HepG2 (cell line): Measurements from ENCODE around the gene CTDSP2. TPM values are rescaled to one million over a fixed set of nuclear protein-coding genes. Genes with fewer than 3 reads are reported as not detected.

Source experiments
- GLI4 ChIP-seq: sonication (generic); formaldehyde crosslinking; IDR thresholded peaks from 2 replicates; pipeline ENCODE4 v1.5.1; 2020; ENCODE audit warnings: missing genetic modification reagents, mild to moderate bottlenecking, moderate library complexity, borderline replicate concordance
- HNF4G ChIP-seq, 2 experiments: sonication (generic) in 1 of 2; formaldehyde crosslinking in 1 of 2; IDR thresholded peaks; 2 replicates each; pipeline versions ENCODE4 v1.4.0 to v1.6.1; 2011 to 2020; ENCODE audit warnings: borderline replicate concordance in 2 of 2, low read depth in 2 of 2, mild to moderate bottlenecking in 2 of 2, low read length in 1 of 2, missing genetic modification reagents in 1 of 2, moderate library complexity in 1 of 2
- MEIS2 ChIP-seq: sonication (generic); formaldehyde crosslinking; IDR thresholded peaks from 2 replicates; pipeline ENCODE4 v1.9.0; 2021; ENCODE audit warnings: mild to moderate bottlenecking, missing genetic modification reagents
- MTF2 ChIP-seq: sonication (generic); formaldehyde crosslinking; IDR thresholded peaks from 2 replicates; pipeline ENCODE4 v1.5.0; 2020; ENCODE audit warnings: missing genetic modification reagents, borderline replicate concordance
- SAP130 ChIP-seq: IDR thresholded peaks from 2 replicates; pipeline ENCODE4 v1.6.1; 2016; ENCODE audit warnings: low read depth
- SPEN ChIP-seq: sonication (generic); formaldehyde crosslinking; IDR thresholded peaks from 2 replicates; pipeline ENCODE4 v1.5.1; 2020; ENCODE audit warnings: low read depth, mild to moderate bottlenecking, missing genetic modification reagents
- YEATS4 ChIP-seq: sonication (generic); formaldehyde crosslinking; IDR thresholded peaks from 2 replicates; pipeline ENCODE4 v1.4.0; 2020; ENCODE audit warnings: missing genetic modification reagents, borderline replicate concordance
- ZNF543 ChIP-seq: sonication (generic); formaldehyde crosslinking; IDR thresholded peaks from 2 replicates; pipeline ENCODE4 v1.4.0; 2020; ENCODE audit warnings: mild to moderate bottlenecking, missing genetic modification reagents
- ZNF790 ChIP-seq: sonication (generic); formaldehyde crosslinking; IDR thresholded peaks from 2 replicates; pipeline ENCODE4 v1.8.0; 2022; ENCODE audit warnings: missing genetic modification reagents, mild to moderate bottlenecking, borderline replicate concordance
- polyA plus RNA-seq, 8 experiments: library from polyadenylated mRNA; depleted of rRNA in 3 of 8; stranded (reverse) in 7 of 8; unstranded in 1 of 8; fragments of >200 nt; fragmentation: Illumina TruSeq in 4 of 8; extraction: Trizol in 4 of 8; gene quantifications; 2 replicates each; pipeline versions ENCODE4 v1.2.1 to v1.2.3, GENCODE V29; 2011 to 2016; ENCODE audit warnings: low read depth in 4 of 8, missing spikeins in 1 of 8, mixed read lengths in 1 of 8; ENCODE audit not compliant: insufficient read depth in 1 of 8
- total RNA-seq, 5 experiments: library from RNA; depleted of rRNA; stranded (reverse); fragments of >200 nt; fragmentation: Illumina TruSeq; extraction: Trizol; gene quantifications; 2 replicates each; pipeline ENCODE4 v1.2.3, GENCODE V29; 2016; ENCODE audit warnings: low read depth in 1 of 5
- TF ChIP-seq, protein P1 (sequence below): IDR thresholded peaks from 2 replicates; pipeline ENCODE4 v1.4.0; 2020; ENCODE audit warnings: mild to moderate bottlenecking, missing genetic modification reagents
- TF ChIP-seq, protein P2 (sequence below): sonication (generic); formaldehyde crosslinking; IDR thresholded peaks from 2 replicates; pipeline ENCODE4 v1.4.0; 2020; ENCODE audit warnings: missing genetic modification reagents
- TF ChIP-seq, protein P3 (sequence below): sonication (generic); formaldehyde crosslinking; IDR thresholded peaks from 2 replicates; pipeline ENCODE4 v1.5.0; 2020; ENCODE audit warnings: mild to moderate bottlenecking, missing genetic modification reagents
- TF ChIP-seq, protein P4 (sequence below): sonication (generic); formaldehyde crosslinking; conservative IDR thresholded peaks from 2 replicates; pipeline ENCODE4 v1.8.0; 2022; ENCODE audit warnings: mild to moderate bottlenecking, moderate library complexity, missing genetic modification reagents
- TF ChIP-seq, protein P5 (sequence below): sonication (generic); formaldehyde crosslinking; IDR thresholded peaks from 2 replicates; pipeline ENCODE4 v1.8.0; 2022; ENCODE audit warnings: missing genetic modification reagents, mild to moderate bottlenecking, moderate library complexity, borderline replicate concordance

CTDSP2 gene
- total and polyA plus RNA-seq, 2 of the 13 experiments (the other 11 are each of a cell fraction or from before 2014, with no cell fraction given) = 38.1 to 82.5 TPM

DNA sequence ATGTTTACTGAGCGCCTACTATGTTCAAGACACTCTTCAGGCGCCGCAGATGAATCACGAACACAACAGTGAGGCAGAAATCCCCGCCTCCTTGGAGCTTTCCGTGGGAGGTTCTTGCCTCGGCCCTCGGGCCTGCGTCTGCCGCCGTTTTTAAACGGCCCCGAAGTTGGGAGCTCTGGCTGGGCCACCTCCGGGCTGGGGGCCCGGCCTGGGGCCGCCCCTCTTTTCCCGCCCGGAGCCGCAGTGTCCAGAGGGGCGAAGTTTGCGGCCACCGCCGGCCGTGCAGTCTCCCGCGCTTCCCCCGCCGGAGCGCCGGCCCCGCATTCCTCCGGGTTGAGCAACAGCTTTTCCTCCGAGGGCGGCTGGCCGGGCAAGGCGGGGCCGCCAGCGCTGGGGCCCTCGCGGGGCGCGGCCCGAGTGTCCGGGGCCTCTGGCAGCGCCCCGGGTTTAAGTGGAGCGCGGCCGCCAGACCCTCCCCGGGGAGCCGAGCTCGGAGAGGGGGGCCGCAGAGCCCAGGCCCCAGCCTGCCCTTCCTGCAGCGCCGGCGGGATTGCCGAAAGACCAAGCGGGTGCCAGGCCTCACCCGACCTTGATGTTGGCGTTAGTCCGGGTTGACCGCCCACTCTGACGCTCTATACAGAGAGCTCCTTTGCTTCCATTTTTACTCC lies 18.7 kb upstream of the CTDSP2 start (continued):
- no peak for TF ChIP-seq HNF4G (IDR thresholded peaks at IDR 0.05; ENCODE audit: borderline replicate concordance, low read depth, low read length)
- 0 out of 2 replicates have a peak, but pooled peaks have one; percentile 40 for TF ChIP-seq HNF4G (CRISPR knock-in tag; IDR thresholded peaks at IDR 0.05; ENCODE audit: borderline replicate concordance, low read depth)
- TF ChIP-seq, protein P1, sequence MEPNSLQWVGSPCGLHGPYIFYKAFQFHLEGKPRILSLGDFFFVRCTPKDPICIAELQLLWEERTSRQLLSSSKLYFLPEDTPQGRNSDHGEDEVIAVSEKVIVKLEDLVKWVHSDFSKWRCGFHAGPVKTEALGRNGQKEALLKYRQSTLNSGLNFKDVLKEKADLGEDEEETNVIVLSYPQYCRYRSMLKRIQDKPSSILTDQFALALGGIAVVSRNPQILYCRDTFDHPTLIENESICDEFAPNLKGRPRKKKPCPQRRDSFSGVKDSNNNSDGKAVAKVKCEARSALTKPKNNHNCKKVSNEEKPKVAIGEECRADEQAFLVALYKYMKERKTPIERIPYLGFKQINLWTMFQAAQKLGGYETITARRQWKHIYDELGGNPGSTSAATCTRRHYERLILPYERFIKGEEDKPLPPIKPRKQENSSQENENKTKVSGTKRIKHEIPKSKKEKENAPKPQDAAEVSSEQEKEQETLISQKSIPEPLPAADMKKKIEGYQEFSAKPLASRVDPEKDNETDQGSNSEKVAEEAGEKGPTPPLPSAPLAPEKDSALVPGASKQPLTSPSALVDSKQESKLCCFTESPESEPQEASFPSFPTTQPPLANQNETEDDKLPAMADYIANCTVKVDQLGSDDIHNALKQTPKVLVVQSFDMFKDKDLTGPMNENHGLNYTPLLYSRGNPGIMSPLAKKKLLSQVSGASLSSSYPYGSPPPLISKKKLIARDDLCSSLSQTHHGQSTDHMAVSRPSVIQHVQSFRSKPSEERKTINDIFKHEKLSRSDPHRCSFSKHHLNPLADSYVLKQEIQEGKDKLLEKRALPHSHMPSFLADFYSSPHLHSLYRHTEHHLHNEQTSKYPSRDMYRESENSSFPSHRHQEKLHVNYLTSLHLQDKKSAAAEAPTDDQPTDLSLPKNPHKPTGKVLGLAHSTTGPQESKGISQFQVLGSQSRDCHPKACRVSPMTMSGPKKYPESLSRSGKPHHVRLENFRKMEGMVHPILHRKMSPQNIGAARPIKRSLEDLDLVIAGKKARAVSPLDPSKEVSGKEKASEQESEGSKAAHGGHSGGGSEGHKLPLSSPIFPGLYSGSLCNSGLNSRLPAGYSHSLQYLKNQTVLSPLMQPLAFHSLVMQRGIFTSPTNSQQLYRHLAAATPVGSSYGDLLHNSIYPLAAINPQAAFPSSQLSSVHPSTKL (CRISPR knock-in tag) = peak; percentile 53; the same call in 1 of the 2 replicates
- TF ChIP-seq ZNF790 (CRISPR knock-in tag) = 0 out of 2 replicates have a peak, but pooled peaks have one; percentile 27
- no peak for TF ChIP-seq ZNF543 (CRISPR knock-in tag)
- peak; percentile 78; the same call in 1 of the 2 replicates for TF ChIP-seq MTF2 (CRISPR knock-in tag)
- 0 out of 2 replicates have a peak, but pooled peaks have one; percentile 41 for TF ChIP-seq GLI4 (CRISPR knock-in tag)
- TF ChIP-seq, protein P2, sequence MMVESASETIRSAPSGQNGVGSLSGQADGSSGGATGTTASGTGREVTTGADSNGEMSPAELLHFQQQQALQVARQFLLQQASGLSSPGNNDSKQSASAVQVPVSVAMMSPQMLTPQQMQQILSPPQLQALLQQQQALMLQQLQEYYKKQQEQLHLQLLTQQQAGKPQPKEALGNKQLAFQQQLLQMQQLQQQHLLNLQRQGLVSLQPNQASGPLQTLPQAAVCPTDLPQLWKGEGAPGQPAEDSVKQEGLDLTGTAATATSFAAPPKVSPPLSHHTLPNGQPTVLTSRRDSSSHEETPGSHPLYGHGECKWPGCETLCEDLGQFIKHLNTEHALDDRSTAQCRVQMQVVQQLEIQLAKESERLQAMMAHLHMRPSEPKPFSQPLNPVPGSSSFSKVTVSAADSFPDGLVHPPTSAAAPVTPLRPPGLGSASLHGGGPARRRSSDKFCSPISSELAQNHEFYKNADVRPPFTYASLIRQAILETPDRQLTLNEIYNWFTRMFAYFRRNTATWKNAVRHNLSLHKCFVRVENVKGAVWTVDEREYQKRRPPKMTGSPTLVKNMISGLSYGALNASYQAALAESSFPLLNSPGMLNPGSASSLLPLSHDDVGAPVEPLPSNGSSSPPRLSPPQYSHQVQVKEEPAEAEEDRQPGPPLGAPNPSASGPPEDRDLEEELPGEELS (CRISPR knock-in tag) = no peak
- TF ChIP-seq SAP130 (CRISPR knock-in tag) = peak; percentile 54
- 0 out of 2 replicates have a peak, but pooled peaks have one; percentile 17 for TF ChIP-seq MEIS2
- peak; percentile 33; the same call in 1 of the 2 replicates for TF ChIP-seq YEATS4
- TF ChIP-seq, protein P3, sequence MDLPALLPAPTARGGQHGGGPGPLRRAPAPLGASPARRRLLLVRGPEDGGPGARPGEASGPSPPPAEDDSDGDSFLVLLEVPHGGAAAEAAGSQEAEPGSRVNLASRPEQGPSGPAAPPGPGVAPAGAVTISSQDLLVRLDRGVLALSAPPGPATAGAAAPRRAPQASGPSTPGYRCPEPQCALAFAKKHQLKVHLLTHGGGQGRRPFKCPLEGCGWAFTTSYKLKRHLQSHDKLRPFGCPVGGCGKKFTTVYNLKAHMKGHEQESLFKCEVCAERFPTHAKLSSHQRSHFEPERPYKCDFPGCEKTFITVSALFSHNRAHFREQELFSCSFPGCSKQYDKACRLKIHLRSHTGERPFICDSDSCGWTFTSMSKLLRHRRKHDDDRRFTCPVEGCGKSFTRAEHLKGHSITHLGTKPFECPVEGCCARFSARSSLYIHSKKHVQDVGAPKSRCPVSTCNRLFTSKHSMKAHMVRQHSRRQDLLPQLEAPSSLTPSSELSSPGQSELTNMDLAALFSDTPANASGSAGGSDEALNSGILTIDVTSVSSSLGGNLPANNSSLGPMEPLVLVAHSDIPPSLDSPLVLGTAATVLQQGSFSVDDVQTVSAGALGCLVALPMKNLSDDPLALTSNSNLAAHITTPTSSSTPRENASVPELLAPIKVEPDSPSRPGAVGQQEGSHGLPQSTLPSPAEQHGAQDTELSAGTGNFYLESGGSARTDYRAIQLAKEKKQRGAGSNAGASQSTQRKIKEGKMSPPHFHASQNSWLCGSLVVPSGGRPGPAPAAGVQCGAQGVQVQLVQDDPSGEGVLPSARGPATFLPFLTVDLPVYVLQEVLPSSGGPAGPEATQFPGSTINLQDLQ (CRISPR knock-in tag) = no peak
- TF ChIP-seq, protein P4, sequence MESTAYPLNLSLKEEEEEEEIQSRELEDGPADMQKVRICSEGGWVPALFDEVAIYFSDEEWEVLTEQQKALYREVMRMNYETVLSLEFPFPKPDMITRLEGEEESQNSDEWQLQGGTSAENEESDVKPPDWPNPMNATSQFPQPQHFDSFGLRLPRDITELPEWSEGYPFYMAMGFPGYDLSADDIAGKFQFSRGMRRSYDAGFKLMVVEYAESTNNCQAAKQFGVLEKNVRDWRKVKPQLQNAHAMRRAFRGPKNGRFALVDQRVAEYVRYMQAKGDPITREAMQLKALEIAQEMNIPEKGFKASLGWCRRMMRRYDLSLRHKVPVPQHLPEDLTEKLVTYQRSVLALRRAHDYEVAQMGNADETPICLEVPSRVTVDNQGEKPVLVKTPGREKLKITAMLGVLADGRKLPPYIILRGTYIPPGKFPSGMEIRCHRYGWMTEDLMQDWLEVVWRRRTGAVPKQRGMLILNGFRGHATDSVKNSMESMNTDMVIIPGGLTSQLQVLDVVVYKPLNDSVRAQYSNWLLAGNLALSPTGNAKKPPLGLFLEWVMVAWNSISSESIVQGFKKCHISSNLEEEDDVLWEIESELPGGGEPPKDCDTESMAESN (CRISPR knock-in tag) = no peak
- TF ChIP-seq, protein P5, sequence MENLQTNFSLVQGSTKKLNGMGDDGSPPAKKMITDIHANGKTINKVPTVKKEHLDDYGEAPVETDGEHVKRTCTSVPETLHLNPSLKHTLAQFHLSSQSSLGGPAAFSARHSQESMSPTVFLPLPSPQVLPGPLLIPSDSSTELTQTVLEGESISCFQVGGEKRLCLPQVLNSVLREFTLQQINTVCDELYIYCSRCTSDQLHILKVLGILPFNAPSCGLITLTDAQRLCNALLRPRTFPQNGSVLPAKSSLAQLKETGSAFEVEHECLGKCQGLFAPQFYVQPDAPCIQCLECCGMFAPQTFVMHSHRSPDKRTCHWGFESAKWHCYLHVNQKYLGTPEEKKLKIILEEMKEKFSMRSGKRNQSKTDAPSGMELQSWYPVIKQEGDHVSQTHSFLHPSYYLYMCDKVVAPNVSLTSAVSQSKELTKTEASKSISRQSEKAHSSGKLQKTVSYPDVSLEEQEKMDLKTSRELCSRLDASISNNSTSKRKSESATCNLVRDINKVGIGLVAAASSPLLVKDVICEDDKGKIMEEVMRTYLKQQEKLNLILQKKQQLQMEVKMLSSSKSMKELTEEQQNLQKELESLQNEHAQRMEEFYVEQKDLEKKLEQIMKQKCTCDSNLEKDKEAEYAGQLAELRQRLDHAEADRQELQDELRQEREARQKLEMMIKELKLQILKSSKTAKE (CRISPR knock-in tag) = peak; percentile 36; the same call in 1 of the 2 replicates
- 0 out of 2 replicates have a peak, but pooled peaks have one; percentile 43 for TF ChIP-seq SPEN (CRISPR knock-in tag)
